Adrenal gland (tissue), 12 donors: ENCODE data around the gene TSKS. TPM values are rescaled to one million over a fixed set of nuclear protein-coding genes. Genes with fewer than 3 reads are reported as not detected.
A peak's percentile ranks its signal among the peaks of the same experiment; 100 is the strongest.
"Not testable (repeated sequence)": the region's sequence is repeated elsewhere in the genome, so short reads cannot be mapped to it uniquely, and the experiment has no call there.

Experiments
- DNase-seq, 7 donors: peaks; one replicate each; pipeline ENCODE4 v3.0.0-alpha.2; 2019 to 2020
- H3K27ac ChIP-seq, 5 donors: fragments of 200-600 bp; sonication (generic) in 4 of 5; 1 replicate in 3 of 5; 2 replicates in 2 of 5; pipeline versions ENCODE4 v1.5.1 to v1.8.0; 2016 to 2020; ENCODE audit warnings: mild to moderate bottlenecking in 1 of 5
- H3K27me3 ChIP-seq: fragments of 200-600 bp; 2 replicates; pipeline ENCODE4 v1.8.0; 2021
- H3K36me3 ChIP-seq, 2 donors: fragments of 200-600 bp; replicated peaks in 1 of 2; 1 replicate in 1 of 2; 2 replicates in 1 of 2; pipeline versions ENCODE4 v1.5.1 to v1.8.0; 2018 to 2022
- H3K4me1 ChIP-seq, 2 donors: fragments of 200-600 bp; replicated peaks in 1 of 2; 1 replicate in 1 of 2; 2 replicates in 1 of 2; pipeline versions ENCODE4 v1.5.1 to v1.8.0; 2018 to 2021
- H3K4me3 ChIP-seq, 4 donors: fragments of 200-600 bp; sonication (generic) in 3 of 4; one replicate each; pipeline ENCODE4 v1.5.1; 2016 to 2018
- H3K9me3 ChIP-seq, 3 donors: fragments of 200-600 bp; sonication (generic) in 1 of 3; replicated peaks in 1 of 3; 1 replicate in 2 of 3; 2 replicates in 1 of 3; pipeline versions ENCODE4 v1.5.1 to v1.8.0; 2016 to 2021
- CTCF ChIP-seq, 6 experiments: fragments of 450-650 bp in 4 of 6; fragments of 200-600 bp in 2 of 6; sonication (generic) in 1 of 6; IDR thresholded peaks; 1 replicate in 5 of 6; 2 replicates in 1 of 6; pipeline versions ENCODE4 v1.5.1 to v1.8.0; 2016 to 2021; ENCODE audit warnings: antibody characterized with exemption in 6 of 6, mild to moderate bottlenecking in 2 of 6, moderate library complexity in 1 of 6
- POLR2A ChIP-seq, 2 donors: fragments of 450-650 bp; IDR thresholded peaks; one replicate each; pipeline ENCODE4 v1.6.1; 2017; ENCODE audit warnings: antibody characterized with exemption in 2 of 2, mild to moderate bottlenecking in 2 of 2, moderate library complexity in 1 of 2
- WGBS, 4 donors: extraction: QIAGEN DNeasy Blood & Tissue Kit in 2 of 4; methylation state at CpG; one replicate each; pipeline versions ENCODE4 v1.1.5 to v1.1.7; 2013 to 2017; 5-methylcytosine and 5-hydroxymethylcytosine counted together
- intact Hi-C, 2 donors: fragments of 100-400 bp; cut with DNase I; formaldehyde crosslinking; loops; one replicate each; pipeline versions ENCODE4 v1.14.1 to v1.15.0; 2022 to 2023
- polyA plus RNA-seq, 3 donors: library from polyadenylated mRNA; stranded (reverse); fragments of 200-250 nt in 2 of 3; fragments of 350-450 nt in 1 of 3; fragmentation: Illumina TruSeq in 1 of 3; extraction: RNeasy Lipid Tissue Mini Kit (QIAGEN cat#74804) in 1 of 3; gene quantifications; one replicate each; pipeline ENCODE4 v1.2.3, GENCODE V29; 2013 to 2014
- total RNA-seq, 9 donors: library from RNA; depleted of rRNA in 4 of 9; stranded (reverse); fragments of >200 nt in 4 of 9; fragments of 120-200 nt in 1 of 9; fragmentation: NEBNext Ultra II Directional in 1 of 9; extraction: Animal tissue kit (Norgen Biotek cat#: 25700) in 1 of 9; gene quantifications; one replicate each; pipeline versions ENCODE4 v1.1.0 to v1.2.4, GENCODE V29; 2013 to 2023
- donor health status: healthy with polysubstance abuse.
- donor health status: Bipolar disorder and iron deficiency.
- donor health status: DM: yes; HTN: yes; CAD: no.
- donor health status: DM: no; HTN: no; CAD: no.
- donor health status: DM: no; HTN: no; CAD: no.
- donor health status: DM: yes; HTN: yes; CAD: no.

TSKS gene
- total and polyA plus RNA-seq, 12 donors, result 0.11 to 1.7 (median 0.42) TPM; not detected in 5

- Histone ChIP-seq H3K27ac (no peak overlapping the region), H3K9me3 (no peaks in the 10 kb centered on the region), H3K27me3 (no peaks in the 10 kb centered on the region), H3K4me1 (peaks cover 11 to 14% of the 10 kb centered on the region in 2 donors), H3K4me3 (no peak overlapping the region), H3K36me3 (no peaks in the 10 kb centered on the region)
- no peak for TF ChIP-seq CTCF (IDR thresholded peaks at IDR 0.05)
- no peak for TF ChIP-seq POLR2A (IDR thresholded peaks at IDR 0.05)
- DNase-seq, result no peak
- intact Hi-C loops, result no loop called here
- 63 to 85% (median 77%) methylated on average over 5 of the region's 5 CpGs for WGBS, 4 donors
Observed at GRCh38 chr19:49730166-49730565, 32.9 kb downstream of the TSKS start.

GRCh38 chr19:49727217-49728030, 35.7 kb downstream of the TSKS start:
- no peak for TF ChIP-seq CTCF (IDR thresholded peaks at IDR 0.05)
- TF ChIP-seq POLR2A (IDR thresholded peaks at IDR 0.05), result peak in 1 of 2 donors; percentile 67
- peak overlapping the region in 4 of 5 donors; percentile 43 to 90 (median 74) for H3K27ac ChIP-seq
- peaks cover 11 to 14% of the 10 kb centered on the region in 2 donors for H3K4me1 ChIP-seq
- peak; percentile 57 to 89 (median 84) for DNase-seq
- H3K27me3 ChIP-seq, result no peaks in the 10 kb centered on the region
- peak overlapping the region in 1 of 4 donors; percentile 32 for H3K4me3 ChIP-seq
- 31 to 50% (median 35%) methylated on average over 20 to 23 of the region's 23 CpGs for WGBS, 4 donors
- no peaks in the 10 kb centered on the region for H3K36me3 ChIP-seq
- no peaks in the 10 kb centered on the region for H3K9me3 ChIP-seq
- intact Hi-C loops, result no loop called here

- H3K9me3 ChIP-seq, H3K27ac ChIP-seq, H3K4me1 ChIP-seq, DNase-seq, intact Hi-C loops, H3K36me3 ChIP-seq, H3K27me3 ChIP-seq, H3K4me3 ChIP-seq: not testable (repeated sequence)
- 84 to 88% (median 87%) methylated on average over 14 to 22 of the region's 22 CpGs for WGBS, 4 donors
Observed at GRCh38 chr19:49719420-49719819, 43.7 kb downstream of the TSKS start.

GRCh38 chr19:49718991-49719390, 44.1 kb downstream of the TSKS start:
- no peaks in the 10 kb centered on the region for H3K36me3 ChIP-seq
- no peaks in the 10 kb centered on the region for H3K27me3 ChIP-seq
- whole genome bisulfite sequencing, 4 donors, result 80 to 87% (median 85%) methylated on average over 6 of the region's 6 CpGs
- H3K9me3 ChIP-seq, result no peaks in the 10 kb centered on the region
- H3K27ac ChIP-seq, result no peak overlapping the region
- H3K4me1 ChIP-seq, result no peaks in the 10 kb centered on the region
- no peak for DNase-seq
- no peak overlapping the region for H3K4me3 ChIP-seq
- intact Hi-C loops, result no loop called here
- TF ChIP-seq CTCF (IDR thresholded peaks at IDR 0.05) (no peak), POLR2A (IDR thresholded peaks at IDR 0.05) (no peak)

GRCh38 chr19:49718511-49718910, 44.6 kb downstream of the TSKS start:
- no peak for TF ChIP-seq POLR2A (IDR thresholded peaks at IDR 0.05)
- no peak for TF ChIP-seq CTCF (IDR thresholded peaks at IDR 0.05)
- DNase-seq, result no peak
- no peaks in the 10 kb centered on the region for H3K4me1 ChIP-seq
- no peak overlapping the region for H3K4me3 ChIP-seq
- H3K27me3 ChIP-seq, result no peaks in the 10 kb centered on the region
- intact Hi-C loops, result no loop called here
- H3K36me3 ChIP-seq, result no peaks in the 10 kb centered on the region
- WGBS, 4 donors, result 89 to 97% (median 91%) methylated on average over 8 of the region's 8 CpGs
- H3K27ac ChIP-seq, result no peak overlapping the region
- H3K9me3 ChIP-seq, result no peaks in the 10 kb centered on the region
